ENCODE data around the gene CCNA1.

The CCNA1 gene

GRCh38 chr13:36432106-36432544 lies at the start of gene CCNA1:
TSS of gene CCNA1 (plus strand) at chr13:36432495. CDS start at chr13:36433057, 562 bp downstream.
- peak; percentile 75 for DNase-seq

GRCh38 chr13:36385489-36385888 lies 46.8 kb upstream of the CCNA1 start:
- DNase-seq, result no peak

GRCh38 chr13:36395280-36395679 lies 37.0 kb upstream of the CCNA1 start:
- no peak for DNase-seq

- DNase-seq, result no peak
Observed at GRCh38 chr13:36405151-36405550, 27.1 kb upstream of the CCNA1 start.

GRCh38 chr13:36412736-36413135 lies 19.6 kb upstream of the CCNA1 start:
- DNase-seq, result no peak

- no peak for DNase-seq
Observed at GRCh38 chr13:36413161-36413560, 19.1 kb upstream of the CCNA1 start.

- no peak for DNase-seq
Observed at GRCh38 chr13:36414461-36414860, 17.8 kb upstream of the CCNA1 start.

GRCh38 chr13:36417331-36417730 lies 15.0 kb upstream of the CCNA1 start:
- no peak for DNase-seq

- DNase-seq, result no peak
Observed at GRCh38 chr13:36418022-36418805, 14.1 kb upstream of the CCNA1 start.

GRCh38 chr13:36420437-36420891 lies 11.8 kb upstream of the CCNA1 start:
- DNase-seq, result peak; percentile 83

- DNase-seq, result no peak
Observed at GRCh38 chr13:36421447-36421846, 10.8 kb upstream of the CCNA1 start.

GRCh38 chr13:36428086-36428485 lies 4.2 kb upstream of the CCNA1 start:
- no peak for DNase-seq

GRCh38 chr13:36430247-36431203 lies 1.8 kb upstream of the CCNA1 start:
- DNase-seq, result peak; percentile 63

GRCh38 chr13:36431204-36432105 lies 840 bp upstream of the CCNA1 start:
- DNase-seq, result peak; percentile 60

GRCh38 chr13:36436811-36437210 lies 4.5 kb downstream of the CCNA1 start:
- DNase-seq, result no peak

- no peak for DNase-seq
Observed at GRCh38 chr13:36438594-36439483, 6.5 kb downstream of the CCNA1 start.

- DNase-seq, result no peak
Observed at GRCh38 chr13:36445278-36445677, 13.0 kb downstream of the CCNA1 start.

- no peak for DNase-seq
Observed at GRCh38 chr13:36445891-36446351, 13.6 kb downstream of the CCNA1 start.

GRCh38 chr13:36447501-36447900 lies 15.2 kb downstream of the CCNA1 start:
- DNase-seq, result no peak

GRCh38 chr13:36450534-36450933 lies 18.2 kb downstream of the CCNA1 start:
- DNase-seq, result no peak

- no peak for DNase-seq
Observed at GRCh38 chr13:36453516-36453915, 21.2 kb downstream of the CCNA1 start.
